GM12892 (cell line): ENCODE data around the gene LNP1.

Source experiments
- POLR2A ChIP-seq: IDR thresholded peaks from 2 replicates; pipeline ENCODE4 v1.6.1; 2011; ENCODE audit warnings: low read depth, low read length, control low read depth
- POLR2AphosphoS5 ChIP-seq: IDR thresholded peaks from 2 replicates; pipeline ENCODE4 v1.6.1; 2011; ENCODE audit warnings: low read depth, low read length, control low read depth
- TAF1 ChIP-seq: IDR thresholded peaks from 2 replicates; pipeline ENCODE4 v1.6.1; 2011; ENCODE audit warnings: low read depth, mild to moderate bottlenecking, control low read depth, low read length, borderline replicate concordance

- TF ChIP-seq POLR2A (no peak), POLR2AphosphoS5 (no peak), TAF1 (no peak)
These were observed 10.0 kb downstream of the LNP1 start for GRCh38 chr3:100411091-100411982.
